SK-N-SH (cell line): ENCODE measurements around the gene PRM3. TPM values are rescaled to one million over a fixed set of nuclear protein-coding genes. Genes with fewer than 3 reads are reported as not detected.

ENCODE experiments used
- CTCF ChIA-PET: fragments of 300-600, 350-600 bp; formaldehyde crosslinking; extraction: SDS; loops from one replicate; lab custom pipeline; 2021; lab: Yijun Ruan, JAX
- POLR2A ChIA-PET: fragments of 350-600 bp; sonication (Branson Sonifier 250); formaldehyde crosslinking; extraction: SDS; loops from one replicate; lab custom pipeline; 2020; ENCODE audit warnings: antibody characterized with exemption, inconsistent platforms; lab: Yijun Ruan, JAX
- DNase-seq: peaks from one replicate; pipeline ENCODE4 v3.0.0; 2012
- H2AFZ ChIP-seq: fragments of 200-600 bp; sonication (generic); 2 replicates; pipeline ENCODE4 v1.8.1; 2016; ENCODE audit warnings: antibody characterized with exemption, mild to moderate bottlenecking, low read depth
- H3F3A ChIP-seq: fragments of 200-600 bp; sonication (generic); replicated peaks from 2 replicates; pipeline ENCODE3; 2016; ENCODE audit warnings: antibody characterized with exemption, mild to moderate bottlenecking; ENCODE audit not compliant: insufficient read depth
- H3K27ac ChIP-seq, 2 experiments: fragments of 200-500 bp in 1 of 2; fragments of 200-600 bp in 1 of 2; sonication (Bioruptor generic) in 1 of 2; sonication (generic), shearing (Covaris generic) in 1 of 2; 2 replicates each; pipeline versions ENCODE4 v1.5.1 to v1.6.1; 2014 to 2016; ENCODE audit warnings: low read depth in 2 of 2, inconsistent platforms in 1 of 2, low read length in 1 of 2, mild to moderate bottlenecking in 1 of 2, mixed read lengths in 1 of 2
- H3K27me3 ChIP-seq: fragments of 200-600 bp; sonication (generic), shearing (Covaris generic); 2 replicates; pipeline ENCODE4 v1.6.1; 2016; ENCODE audit warnings: mixed run types; ENCODE audit not compliant: insufficient read depth
- H3K36me3 ChIP-seq, 2 experiments: fragments of 200-500 bp in 1 of 2; fragments of 200-600 bp in 1 of 2; sonication (Bioruptor generic) in 1 of 2; sonication (generic) in 1 of 2; replicated peaks in 1 of 2; 2 replicates each; pipeline versions ENCODE3 to v1.5.1; 2014 to 2016; ENCODE audit warnings: low read length in 1 of 2, mild to moderate bottlenecking in 1 of 2; ENCODE audit not compliant: insufficient read depth in 2 of 2, control insufficient read depth in 1 of 2
- H3K4me1 ChIP-seq, 2 experiments: fragments of 200-500 bp in 1 of 2; fragments of 200-600 bp in 1 of 2; sonication (Bioruptor generic) in 1 of 2; sonication (generic), shearing (Covaris generic) in 1 of 2; 2 replicates each; pipeline versions ENCODE4 v1.5.1 to v1.6.1; 2014 to 2016; ENCODE audit warnings: low read depth in 1 of 2, low read length in 1 of 2, mixed run types in 1 of 2; ENCODE audit not compliant: insufficient read depth in 2 of 2, control insufficient read depth in 1 of 2
- H3K4me2 ChIP-seq: fragments of 200-600 bp; sonication (generic), shearing (Covaris generic); 2 replicates; pipeline ENCODE4 v1.6.1; 2017; ENCODE audit warnings: mixed run types
- H3K4me3 ChIP-seq, 2 experiments: fragments of 200-500 bp in 1 of 2; fragments of 200-600 bp in 1 of 2; sonication (Bioruptor generic) in 1 of 2; sonication (generic), shearing (Covaris generic) in 1 of 2; 2 replicates each; pipeline versions ENCODE4 v1.5.1 to v1.8.1; 2014 to 2016; ENCODE audit warnings: low read depth in 2 of 2, inconsistent platforms in 1 of 2, low read length in 1 of 2, mild to moderate bottlenecking in 1 of 2, mixed read lengths in 1 of 2, moderate library complexity in 1 of 2
- H3K79me2 ChIP-seq: fragments of 200-600 bp; sonication (generic); 2 replicates; pipeline ENCODE4 v1.8.1; 2017; ENCODE audit warnings: mild to moderate bottlenecking; ENCODE audit not compliant: insufficient read depth
- H3K9ac ChIP-seq: fragments of 200-600 bp; sonication (generic); 2 replicates; pipeline ENCODE4 v1.6.1; 2017; ENCODE audit warnings: mixed run types
- H3K9me2 ChIP-seq: fragments of 200-600 bp; sonication (generic); 2 replicates; pipeline ENCODE4 v1.6.1; 2017; ENCODE audit warnings: mixed run types
- H3K9me3 ChIP-seq: fragments of 200-600 bp; sonication (generic); 2 replicates; pipeline ENCODE4 v1.6.1; 2017; ENCODE audit warnings: mixed run types, mild to moderate bottlenecking, moderate library complexity
- H4K20me1 ChIP-seq: fragments of 200-600 bp; sonication (generic); 2 replicates; pipeline ENCODE4 v1.6.1; 2017; ENCODE audit warnings: mild to moderate bottlenecking, mixed run types; ENCODE audit not compliant: insufficient read depth
- ELF1 ChIP-seq: IDR thresholded peaks from 2 replicates; pipeline ENCODE4 v1.4.0; 2012
- EP300 ChIP-seq, 2 experiments: IDR thresholded peaks; 2 replicates each; pipeline versions ENCODE4 v1.4.0 to v1.6.1; 2012; ENCODE audit warnings: borderline replicate concordance in 1 of 2, low read depth in 1 of 2, low read length in 1 of 2
- FOSL2 ChIP-seq: IDR thresholded peaks from 2 replicates; pipeline ENCODE4 v1.4.0; 2012; ENCODE audit warnings: low read depth, mild to moderate bottlenecking, moderate library complexity, borderline replicate concordance
- FOXJ3 ChIP-seq: sonication (generic); formaldehyde crosslinking; IDR thresholded peaks from 2 replicates; pipeline ENCODE4 v1.5.1; 2020; ENCODE audit warnings: mild to moderate bottlenecking, missing genetic modification reagents
- GABPA ChIP-seq: IDR thresholded peaks from 2 replicates; pipeline ENCODE4 v1.4.0; 2012; ENCODE audit warnings: low read depth, mild to moderate bottlenecking
- GATA2 ChIP-seq: sonication (generic); formaldehyde crosslinking; IDR thresholded peaks from 2 replicates; pipeline ENCODE4 v1.5.0; 2020; ENCODE audit warnings: mild to moderate bottlenecking, missing genetic modification reagents
- JUND ChIP-seq: IDR thresholded peaks from 2 replicates; pipeline ENCODE4 v1.4.0; 2012
- MEF2A ChIP-seq: IDR thresholded peaks from 2 replicates; pipeline ENCODE4 v1.4.0; 2012; ENCODE audit warnings: low read depth, borderline replicate concordance
- MXI1 ChIP-seq: IDR thresholded peaks from 2 replicates; pipeline ENCODE4 v1.6.1; 2012; ENCODE audit warnings: mild to moderate bottlenecking, low read depth, low read length, improper control_type of control experiment
- POLR2AphosphoS5 ChIP-seq: IDR thresholded peaks from 2 replicates; pipeline ENCODE4 v1.6.1; 2012; ENCODE audit warnings: low read depth, low read length
- RAD21 ChIP-seq: IDR thresholded peaks from 2 replicates; pipeline ENCODE4 v1.6.1; 2012; ENCODE audit warnings: mild to moderate bottlenecking, low read length
- RCOR1 ChIP-seq: fragments of 150-350 bp; IDR thresholded peaks from 2 replicates; pipeline ENCODE4 v1.6.1; 2017; ENCODE audit warnings: antibody characterized with exemption, low read length
- RFX5 ChIP-seq: IDR thresholded peaks from 2 replicates; pipeline ENCODE4 v1.6.1; 2012; ENCODE audit warnings: mild to moderate bottlenecking, improper control_type of control experiment, low read length
- RXRA ChIP-seq: IDR thresholded peaks from 2 replicates; pipeline ENCODE4 v1.4.0; 2012; ENCODE audit warnings: low read depth, mild to moderate bottlenecking, borderline replicate concordance
- SMC3 ChIP-seq: IDR thresholded peaks from 2 replicates; pipeline ENCODE4 v1.6.1; 2012; ENCODE audit warnings: low read depth, low read length, improper control_type of control experiment
- YY1 ChIP-seq: IDR thresholded peaks from 2 replicates; pipeline ENCODE4 v1.4.0; 2012; ENCODE audit warnings: low read depth, mild to moderate bottlenecking
- WGBS: methylation state at CpG from one replicate; pipeline ENCODE4 v1.1.6; 2017; ENCODE audit warnings: low lambda C conversion rate; 5-methylcytosine and 5-hydroxymethylcytosine counted together
- polyA plus RNA-seq, 3 experiments: library from polyadenylated mRNA; depleted of rRNA; stranded (reverse); fragments of >200 nt; gene quantifications; 2 replicates each; pipeline ENCODE4 v1.2.3, GENCODE V29; 2012
- TF ChIP-seq, protein P1 (sequence below): fragments of 150-350 bp; IDR thresholded peaks from 2 replicates; pipeline ENCODE4 v1.6.1; 2016; ENCODE audit warnings: mild to moderate bottlenecking, low read depth, low read length
- TF ChIP-seq, protein P2 (sequence below): fragments of 200-600 bp; sonication (generic); IDR thresholded peaks from 2 replicates; pipeline ENCODE4 v1.6.1; 2017; ENCODE audit warnings: antibody characterized with exemption, mild to moderate bottlenecking, moderate library complexity
- TF ChIP-seq, protein P3 (sequence below): IDR thresholded peaks from 2 replicates; pipeline ENCODE4 v1.6.1; 2012; ENCODE audit warnings: mild to moderate bottlenecking, low read depth, low read length, moderate library complexity

PRM3 gene
- polyA plus RNA-seq, 1 of the 3 experiments (the other 2 are of a cell fraction) = not detected

DNA sequence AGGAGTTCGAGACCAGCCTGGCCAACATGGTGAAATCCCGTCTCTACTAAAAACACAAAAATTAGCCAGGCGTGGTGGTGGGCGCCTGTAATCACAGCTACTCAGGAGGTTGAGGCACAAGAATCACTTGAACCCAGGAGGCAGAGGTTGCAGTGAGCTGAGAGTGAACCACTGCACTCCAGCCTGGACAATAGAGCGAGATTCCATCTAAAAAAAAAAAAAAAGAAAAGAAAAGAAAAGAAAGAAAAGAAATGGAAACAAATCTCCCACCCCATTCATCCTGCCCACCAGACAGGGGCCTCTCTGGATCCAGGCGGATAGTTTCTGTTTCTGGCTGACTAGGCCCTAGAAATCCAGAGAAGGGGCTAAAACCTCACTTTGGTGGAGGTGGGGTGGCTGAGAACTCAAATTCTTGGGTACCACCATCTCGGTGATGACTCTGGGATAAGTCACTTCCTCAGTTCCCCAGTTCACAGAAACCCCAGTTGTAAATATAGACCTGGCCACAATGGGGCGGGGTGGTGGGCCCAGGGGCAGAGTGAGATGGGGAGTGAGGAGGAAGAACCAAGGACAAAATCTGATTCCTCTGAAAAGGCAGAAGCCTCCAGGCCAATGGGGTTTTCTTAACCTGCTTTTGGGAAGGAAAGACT, 39.6 kb downstream of the PRM3 start:
- Histone ChIP-seq H3K9me2 (no peaks in the 10 kb centered on the region), H3K27me3 (no peaks in the 10 kb centered on the region), H3K4me3 (no peak overlapping the region), H2AFZ (no peak overlapping the region), H4K20me1 (no peaks in the 10 kb centered on the region), H3K4me2 (no peak overlapping the region), H3K79me2 (no peaks in the 10 kb centered on the region), H3K9me3 (no peaks in the 10 kb centered on the region), H3K27ac (no peak overlapping the region), H3K4me1 (peaks cover 0 to 4% of the 10 kb centered on the region in 2 experiments; a peak in 1 of 4 replicates), H3K9ac (no peak overlapping the region), H3F3A (no peaks in the 10 kb centered on the region), H3K36me3 (no peaks in the 10 kb centered on the region)
- CTCF ChIA-PET = interaction anchor here (1.5 kb wide), 1 partner anchor 21 kb away, joined by 8 read pairs; the partner anchor contains the start of gene SOCS1
- WGBS = 86% methylated on average over 8 of the region's 8 CpGs
- no peak for DNase-seq
- TF ChIP-seq GABPA (no peak), JUND (no peak), GATA2 (CRISPR knock-in tag) (no peak), YY1 (no peak), POLR2AphosphoS5 (no peak), RAD21 (no peak), FOSL2 (no peak), MEF2A (no peak), EP300 (IDR thresholded peaks at IDR 0.05; ENCODE audit: borderline replicate concordance in 1 of 2, low read depth in 1 of 2, low read length in 1 of 2) (no peak), ELF1 (no peak), FOXJ3 (no peak), RXRA (no peak), RCOR1 (no peak), MXI1 (no peak), SMC3 (no peak), RFX5 (no peak)
- TF ChIP-seq, protein P1, sequence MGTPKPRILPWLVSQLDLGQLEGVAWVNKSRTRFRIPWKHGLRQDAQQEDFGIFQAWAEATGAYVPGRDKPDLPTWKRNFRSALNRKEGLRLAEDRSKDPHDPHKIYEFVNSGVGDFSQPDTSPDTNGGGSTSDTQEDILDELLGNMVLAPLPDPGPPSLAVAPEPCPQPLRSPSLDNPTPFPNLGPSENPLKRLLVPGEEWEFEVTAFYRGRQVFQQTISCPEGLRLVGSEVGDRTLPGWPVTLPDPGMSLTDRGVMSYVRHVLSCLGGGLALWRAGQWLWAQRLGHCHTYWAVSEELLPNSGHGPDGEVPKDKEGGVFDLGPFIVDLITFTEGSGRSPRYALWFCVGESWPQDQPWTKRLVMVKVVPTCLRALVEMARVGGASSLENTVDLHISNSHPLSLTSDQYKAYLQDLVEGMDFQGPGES = no peak
- TF ChIP-seq, protein P2, sequence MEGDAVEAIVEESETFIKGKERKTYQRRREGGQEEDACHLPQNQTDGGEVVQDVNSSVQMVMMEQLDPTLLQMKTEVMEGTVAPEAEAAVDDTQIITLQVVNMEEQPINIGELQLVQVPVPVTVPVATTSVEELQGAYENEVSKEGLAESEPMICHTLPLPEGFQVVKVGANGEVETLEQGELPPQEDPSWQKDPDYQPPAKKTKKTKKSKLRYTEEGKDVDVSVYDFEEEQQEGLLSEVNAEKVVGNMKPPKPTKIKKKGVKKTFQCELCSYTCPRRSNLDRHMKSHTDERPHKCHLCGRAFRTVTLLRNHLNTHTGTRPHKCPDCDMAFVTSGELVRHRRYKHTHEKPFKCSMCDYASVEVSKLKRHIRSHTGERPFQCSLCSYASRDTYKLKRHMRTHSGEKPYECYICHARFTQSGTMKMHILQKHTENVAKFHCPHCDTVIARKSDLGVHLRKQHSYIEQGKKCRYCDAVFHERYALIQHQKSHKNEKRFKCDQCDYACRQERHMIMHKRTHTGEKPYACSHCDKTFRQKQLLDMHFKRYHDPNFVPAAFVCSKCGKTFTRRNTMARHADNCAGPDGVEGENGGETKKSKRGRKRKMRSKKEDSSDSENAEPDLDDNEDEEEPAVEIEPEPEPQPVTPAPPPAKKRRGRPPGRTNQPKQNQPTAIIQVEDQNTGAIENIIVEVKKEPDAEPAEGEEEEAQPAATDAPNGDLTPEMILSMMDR = no peak
- TF ChIP-seq, protein P3, sequence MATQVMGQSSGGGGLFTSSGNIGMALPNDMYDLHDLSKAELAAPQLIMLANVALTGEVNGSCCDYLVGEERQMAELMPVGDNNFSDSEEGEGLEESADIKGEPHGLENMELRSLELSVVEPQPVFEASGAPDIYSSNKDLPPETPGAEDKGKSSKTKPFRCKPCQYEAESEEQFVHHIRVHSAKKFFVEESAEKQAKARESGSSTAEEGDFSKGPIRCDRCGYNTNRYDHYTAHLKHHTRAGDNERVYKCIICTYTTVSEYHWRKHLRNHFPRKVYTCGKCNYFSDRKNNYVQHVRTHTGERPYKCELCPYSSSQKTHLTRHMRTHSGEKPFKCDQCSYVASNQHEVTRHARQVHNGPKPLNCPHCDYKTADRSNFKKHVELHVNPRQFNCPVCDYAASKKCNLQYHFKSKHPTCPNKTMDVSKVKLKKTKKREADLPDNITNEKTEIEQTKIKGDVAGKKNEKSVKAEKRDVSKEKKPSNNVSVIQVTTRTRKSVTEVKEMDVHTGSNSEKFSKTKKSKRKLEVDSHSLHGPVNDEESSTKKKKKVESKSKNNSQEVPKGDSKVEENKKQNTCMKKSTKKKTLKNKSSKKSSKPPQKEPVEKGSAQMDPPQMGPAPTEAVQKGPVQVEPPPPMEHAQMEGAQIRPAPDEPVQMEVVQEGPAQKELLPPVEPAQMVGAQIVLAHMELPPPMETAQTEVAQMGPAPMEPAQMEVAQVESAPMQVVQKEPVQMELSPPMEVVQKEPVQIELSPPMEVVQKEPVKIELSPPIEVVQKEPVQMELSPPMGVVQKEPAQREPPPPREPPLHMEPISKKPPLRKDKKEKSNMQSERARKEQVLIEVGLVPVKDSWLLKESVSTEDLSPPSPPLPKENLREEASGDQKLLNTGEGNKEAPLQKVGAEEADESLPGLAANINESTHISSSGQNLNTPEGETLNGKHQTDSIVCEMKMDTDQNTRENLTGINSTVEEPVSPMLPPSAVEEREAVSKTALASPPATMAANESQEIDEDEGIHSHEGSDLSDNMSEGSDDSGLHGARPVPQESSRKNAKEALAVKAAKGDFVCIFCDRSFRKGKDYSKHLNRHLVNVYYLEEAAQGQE = no peak
- POLR2A ChIA-PET = no interaction called here
